Tibial artery (tissue), 4 donors: ENCODE results near the gene TEX264.

Experiments used
- DNase-seq, 2 donors: peaks; one replicate each; pipeline ENCODE4 v3.0.0-alpha.2; 2019
- H3K27ac ChIP-seq, 2 donors: fragments of 200-600 bp; sonication (generic) in 1 of 2; 1 replicate in 1 of 2; 2 replicates in 1 of 2; pipeline ENCODE4 v1.5.1; 2018 to 2019; ENCODE audit warnings: mild to moderate bottlenecking in 1 of 2
- H3K27me3 ChIP-seq, 2 donors: fragments of 200-600 bp; sonication (generic) in 1 of 2; one replicate each; pipeline versions ENCODE4 v1.5.1 to v1.6.0; 2016 to 2019
- H3K36me3 ChIP-seq, 3 donors: fragments of 200-600 bp; sonication (generic) in 2 of 3; one replicate each; pipeline ENCODE4 v1.5.1; 2016 to 2019; ENCODE audit warnings: mild to moderate bottlenecking in 2 of 3
- H3K4me1 ChIP-seq, 4 donors: fragments of 200-600 bp; sonication (generic) in 2 of 4; 1 replicate in 3 of 4; 2 replicates in 1 of 4; pipeline ENCODE4 v1.5.1; 2016 to 2019
- H3K4me3 ChIP-seq, 2 donors: fragments of 200-600 bp; sonication (generic) in 1 of 2; 1 replicate in 1 of 2; 2 replicates in 1 of 2; pipeline ENCODE4 v1.5.1; 2018 to 2019; ENCODE audit warnings: mild to moderate bottlenecking in 2 of 2
- H3K9me3 ChIP-seq, 3 donors: fragments of 200-600 bp; sonication (generic) in 1 of 3; one replicate each; pipeline ENCODE4 v1.5.1; 2016 to 2019
- CTCF ChIP-seq, 2 experiments: fragments of 200-600 bp in 1 of 2; fragments of 450-650 bp in 1 of 2; IDR thresholded peaks; one replicate each; pipeline ENCODE4 v1.5.1; 2017 to 2019; ENCODE audit warnings: antibody characterized with exemption in 2 of 2, mild to moderate bottlenecking in 1 of 2, moderate library complexity in 1 of 2
- intact Hi-C: fragments of 100-400 bp; cut with DNase I; formaldehyde crosslinking; loops from one replicate; pipeline ENCODE4 v1.15.0; 2023; ENCODE audit warnings: low total_unique reads

Gene TEX264

GRCh38 chr3:51680196-51680595, 9.1 kb downstream of the TEX264 start:
- no peak overlapping the region for H3K27ac ChIP-seq
- intact Hi-C loops = no loop called here

GRCh38 chr3:51680663-51681230, 9.7 kb downstream of the TEX264 start:
- H3K27me3 ChIP-seq = no peaks in the 10 kb centered on the region
- H3K4me3 ChIP-seq = no peak overlapping the region
- peaks cover 0 to 18% (median 3%) of the 10 kb centered on the region in 4 donors for H3K4me1 ChIP-seq
- DNase-seq = no peak
- TF ChIP-seq CTCF (IDR thresholded peaks at IDR 0.05) = no peak
- no peaks in the 10 kb centered on the region for H3K9me3 ChIP-seq
- intact Hi-C loops = no loop called here
- peaks cover 15 to 85% (median 33%) of the 10 kb centered on the region in 3 donors for H3K36me3 ChIP-seq
- no peak overlapping the region for H3K27ac ChIP-seq

More at GRCh38 chr3:51680196-51680595, 9.1 kb downstream of the TEX264 start:
- Histone ChIP-seq H3K4me3 (no peak overlapping the region), H3K9me3 (no peaks in the 10 kb centered on the region), H3K27me3 (no peaks in the 10 kb centered on the region), H3K4me1 (peaks cover 0 to 20% (median 3%) of the 10 kb centered on the region in 4 donors), H3K36me3 (peaks cover 9 to 85% (median 30%) of the 10 kb centered on the region in 3 donors)
- TF ChIP-seq CTCF (IDR thresholded peaks at IDR 0.05) = no peak
- no peak for DNase-seq

- Histone ChIP-seq H3K27me3 (no peaks in the 10 kb centered on the region), H3K4me3 (no peak overlapping the region), H3K9me3 (no peaks in the 10 kb centered on the region), H3K4me1 (peaks cover 0 to 24% (median 3%) of the 10 kb centered on the region in 4 donors), H3K27ac (no peak overlapping the region), H3K36me3 (peaks cover 17 to 85% (median 39%) of the 10 kb centered on the region in 3 donors)
- DNase-seq = peak in 1 of 2 donors; percentile 58
- no peak for TF ChIP-seq CTCF (IDR thresholded peaks at IDR 0.05)
- intact Hi-C loops = no loop called here
Measured at GRCh38 chr3:51681453-51681852, 10.4 kb downstream of the TEX264 start.

- Histone ChIP-seq H3K27me3 (no peaks in the 10 kb centered on the region), H3K4me1 (peaks cover 0 to 31% (median 3%) of the 10 kb centered on the region in 4 donors), H3K9me3 (no peaks in the 10 kb centered on the region), H3K27ac (no peak overlapping the region), H3K36me3 (peaks cover 17 to 85% (median 43%) of the 10 kb centered on the region in 3 donors), H3K4me3 (no peak overlapping the region)
- TF ChIP-seq CTCF (IDR thresholded peaks at IDR 0.05) = peak; percentile 63 to 67
- DNase-seq = peak in 1 of 2 donors; percentile 58
- intact Hi-C loops = no loop called here
Measured at GRCh38 chr3:51682079-51682478, 11.0 kb downstream of the TEX264 start.

- Histone ChIP-seq H3K4me1 (peaks cover 0 to 35% (median 3%) of the 10 kb centered on the region in 4 donors), H3K27ac (no peak overlapping the region), H3K36me3 (peaks cover 17 to 85% (median 46%) of the 10 kb centered on the region in 3 donors), H3K27me3 (no peaks in the 10 kb centered on the region), H3K9me3 (no peaks in the 10 kb centered on the region), H3K4me3 (no peak overlapping the region)
- intact Hi-C loops = no loop called here
- DNase-seq = no peak
- TF ChIP-seq CTCF (IDR thresholded peaks at IDR 0.05) = no peak
Measured at GRCh38 chr3:51682526-51682925, 11.5 kb downstream of the TEX264 start.
